ENCODE results near the gene SZT2. TPM values are rescaled to one million over a fixed set of nuclear protein-coding genes. Genes with fewer than 3 reads are reported as not detected.

Gene SZT2
- total RNA-seq, 1 experiment from 2014 or later: 77.3 TPM

- Mint-ChIP-seq H3K4me3 (ENCODE audit: low read depth, unreplicated experiment) (no peak overlapping the region), H3K27ac (ENCODE audit: unreplicated experiment) (no peak overlapping the region), H3K27me3 (ENCODE audit: unreplicated experiment) (no peaks in the 10 kb centered on the region), H3K36me3 (ENCODE audit: insufficient read depth, unreplicated experiment) (peaks cover 46% of the 10 kb centered on the region), H3K9me3 (ENCODE audit: low read depth, unreplicated experiment) (no peaks in the 10 kb centered on the region), H3K4me1 (ENCODE audit: low read depth, unreplicated experiment) (no peaks in the 10 kb centered on the region)
- DNase-seq: no peak
- no peak for TF ChIP-seq CTCF (IDR thresholded peaks at IDR 0.05; ENCODE audit: unreplicated experiment)
- no TSS peak for BruUV-seq (replicated peaks)
- CTCF ChIA-PET: no interaction called here
- intact Hi-C loops (cut with micrococcal nuclease; ENCODE audit: unreplicated experiment): no loop called here
These were observed 49.4 kb downstream of the SZT2 start for GRCh38 chr1:43438953-43439581.

- intact Hi-C loops (cut with micrococcal nuclease; ENCODE audit: unreplicated experiment): no loop called here
- DNase-seq: no peak
- H3K4me1 Mint-ChIP-seq (ENCODE audit: low read depth, unreplicated experiment): peaks cover 6% of the 10 kb centered on the region
- peaks cover 44% of the 10 kb centered on the region for H3K36me3 Mint-ChIP-seq (ENCODE audit: insufficient read depth, unreplicated experiment)
- no peak overlapping the region for H3K27ac Mint-ChIP-seq (ENCODE audit: unreplicated experiment)
- no peaks in the 10 kb centered on the region for H3K9me3 Mint-ChIP-seq (ENCODE audit: low read depth, unreplicated experiment)
- TF ChIP-seq CTCF (IDR thresholded peaks at IDR 0.05; ENCODE audit: unreplicated experiment): no peak
- CTCF ChIA-PET: interaction anchor here (0.7 kb wide), 1 partner anchor 14 kb away, joined by 3 read pairs; no protein-coding TSS in a partner anchor
- no peak overlapping the region for H3K4me3 Mint-ChIP-seq (ENCODE audit: low read depth, unreplicated experiment)
- no TSS peak for BruUV-seq (replicated peaks)
- H3K27me3 Mint-ChIP-seq (ENCODE audit: unreplicated experiment): no peaks in the 10 kb centered on the region
These were observed 50.1 kb downstream of the SZT2 start for GRCh38 chr1:43439781-43440180.

- intact Hi-C loops (cut with micrococcal nuclease; ENCODE audit: unreplicated experiment): no loop called here
- CTCF ChIA-PET: interaction anchor here (0.7 kb wide), 1 partner anchor 15 kb away, joined by 3 read pairs; no protein-coding TSS in a partner anchor
- peaks cover 11% of the 10 kb centered on the region for H3K4me1 Mint-ChIP-seq (ENCODE audit: low read depth, unreplicated experiment)
- H3K27me3 Mint-ChIP-seq (ENCODE audit: unreplicated experiment): no peaks in the 10 kb centered on the region
- BruUV-seq (replicated peaks): no TSS peak
- no peaks in the 10 kb centered on the region for H3K9me3 Mint-ChIP-seq (ENCODE audit: low read depth, unreplicated experiment)
- H3K4me3 Mint-ChIP-seq (ENCODE audit: low read depth, unreplicated experiment): no peak overlapping the region
- TF ChIP-seq CTCF (IDR thresholded peaks at IDR 0.05; ENCODE audit: unreplicated experiment): no peak
- H3K36me3 Mint-ChIP-seq (ENCODE audit: insufficient read depth, unreplicated experiment): peaks cover 50% of the 10 kb centered on the region
- no peak for DNase-seq
- no peak overlapping the region for H3K27ac Mint-ChIP-seq (ENCODE audit: unreplicated experiment)
These were observed 50.7 kb downstream of the SZT2 start for GRCh38 chr1:43440358-43440757.

- no peak for DNase-seq
- CTCF ChIA-PET: no interaction called here
- H3K4me3 Mint-ChIP-seq (ENCODE audit: low read depth, unreplicated experiment): no peak overlapping the region
- H3K27ac Mint-ChIP-seq (ENCODE audit: unreplicated experiment): no peak overlapping the region
- intact Hi-C loops (cut with micrococcal nuclease; ENCODE audit: unreplicated experiment): no loop called here
- no peaks in the 10 kb centered on the region for H3K9me3 Mint-ChIP-seq (ENCODE audit: low read depth, unreplicated experiment)
- H3K36me3 Mint-ChIP-seq (ENCODE audit: insufficient read depth, unreplicated experiment): peaks cover 58% of the 10 kb centered on the region
- no TSS peak for BruUV-seq (replicated peaks)
- TF ChIP-seq CTCF (IDR thresholded peaks at IDR 0.05; ENCODE audit: unreplicated experiment): no peak
- no peaks in the 10 kb centered on the region for H3K27me3 Mint-ChIP-seq (ENCODE audit: unreplicated experiment)
- peaks cover 17% of the 10 kb centered on the region for H3K4me1 Mint-ChIP-seq (ENCODE audit: low read depth, unreplicated experiment)
These were observed 51.6 kb downstream of the SZT2 start for GRCh38 chr1:43441166-43441893.
